ENCODE measurements around the gene EPHA8.
A peak's percentile ranks its signal among the peaks of the same experiment; 100 is the strongest.

EPHA8 gene

GRCh38 chr1:22625262-22625925 lies 62.1 kb downstream of the EPHA8 start:
- no peak for DNase-seq

GRCh38 chr1:22626237-22627157 lies 63.2 kb downstream of the EPHA8 start:
- peak; percentile 81 for DNase-seq

GRCh38 chr1:22627331-22627730 lies 64.0 kb downstream of the EPHA8 start:
- DNase-seq: peak; percentile 35

- peak; percentile 51 for DNase-seq
Measured at GRCh38 chr1:22628698-22629444, 65.6 kb downstream of the EPHA8 start.

GRCh38 chr1:22629886-22630285 lies 66.6 kb downstream of the EPHA8 start:
- no peak for DNase-seq

- DNase-seq: no peak
Measured at GRCh38 chr1:22633697-22634463, 70.6 kb downstream of the EPHA8 start.

- no peak for DNase-seq
Measured at GRCh38 chr1:22635436-22635835, 72.1 kb downstream of the EPHA8 start.

- DNase-seq: no peak
Measured at GRCh38 chr1:22636353-22636752, 73.1 kb downstream of the EPHA8 start, which contains the start of gene C1QA. TSS of gene C1QA (plus strand) at chr1:22636628. CDS start at chr1:22637617, 989 bp downstream.

- peak; percentile 39 for DNase-seq
Measured at GRCh38 chr1:22636927-22637326, 73.6 kb downstream of the EPHA8 start.

- DNase-seq: no peak
Measured at GRCh38 chr1:22637907-22638445, 74.7 kb downstream of the EPHA8 start.

- no peak for DNase-seq
Measured at GRCh38 chr1:22638476-22639234, 75.4 kb downstream of the EPHA8 start.

GRCh38 chr1:22639286-22639685 lies 76.0 kb downstream of the EPHA8 start:
- DNase-seq: peak; percentile 79

- DNase-seq: no peak
Measured at GRCh38 chr1:22641247-22641646, 78.0 kb downstream of the EPHA8 start.

GRCh38 chr1:22641906-22642636 lies 78.8 kb downstream of the EPHA8 start:
- DNase-seq: peak; percentile 83

- DNase-seq: no peak
Measured at GRCh38 chr1:22643381-22643780, 80.1 kb downstream of the EPHA8 start, which contains the start of gene C1QC. TSS of gene C1QC (plus strand) at chr1:22643633. CDS start at chr1:22644024, 391 bp downstream.

GRCh38 chr1:22643928-22644327 lies 80.6 kb downstream of the EPHA8 start:
- no peak for DNase-seq

GRCh38 chr1:22645931-22646330 lies 82.6 kb downstream of the EPHA8 start:
- no peak for DNase-seq

GRCh38 chr1:22646384-22646783 lies 83.1 kb downstream of the EPHA8 start:
- no peak for DNase-seq

GRCh38 chr1:22650089-22650693 lies 86.9 kb downstream of the EPHA8 start:
- no peak for DNase-seq

All from NCI-H82 (cell line).